Anterior cingulate cortex (tissue), 58 donors: ENCODE results near the gene DCAF5.
"Not testable (repeated sequence)": the region's sequence is repeated elsewhere in the genome, so short reads cannot be mapped to it uniquely, and the experiment has no call there.

Source experiments
- DNase-seq, 58 donors: peaks; one replicate each; lab custom pipeline; 2025; lab: John Stamatoyannopoulos, UW

The DCAF5 gene

GRCh38 chr14:69044965-69045555 is 107.9 kb downstream of the DCAF5 start:
- peak in 16 of 58 donors; percentile 6 to 58 (median 26) for DNase-seq

GRCh38 chr14:69044296-69044695 is 108.6 kb downstream of the DCAF5 start:
- DNase-seq, result no peak

- DNase-seq, result peak in 1 of 58 donors; percentile 14
Observed at GRCh38 chr14:69043596-69044260, 109.2 kb downstream of the DCAF5 start.

- DNase-seq, result peak in 8 of 58 donors; percentile 7 to 33 (median 23)
Observed at GRCh38 chr14:69042787-69043444, 110.0 kb downstream of the DCAF5 start.

- no peak for DNase-seq
Observed at GRCh38 chr14:69042299-69042698, 110.6 kb downstream of the DCAF5 start.

- no peak for DNase-seq
Observed at GRCh38 chr14:69041783-69042182, 111.1 kb downstream of the DCAF5 start.

- DNase-seq, result no peak
Observed at GRCh38 chr14:69040353-69040752, 112.6 kb downstream of the DCAF5 start.

GRCh38 chr14:69039288-69039628 is 113.7 kb downstream of the DCAF5 start:
- peak in 1 of 58 donors; percentile 3 for DNase-seq

GRCh38 chr14:69038455-69039287 is 114.2 kb downstream of the DCAF5 start:
- DNase-seq, result peak in 1 of 58 donors; percentile 12

GRCh38 chr14:69037790-69038454 is 115.0 kb downstream of the DCAF5 start:
- DNase-seq, result no peak

- no peak for DNase-seq
Observed at GRCh38 chr14:69036757-69037506, 116.0 kb downstream of the DCAF5 start.

GRCh38 chr14:69034612-69035262 is 118.2 kb downstream of the DCAF5 start:
- DNase-seq, result no peak

GRCh38 chr14:69027242-69027913 is 125.5 kb downstream of the DCAF5 start:
- no peak for DNase-seq

- no peak for DNase-seq
Observed at GRCh38 chr14:69023035-69023434, 129.9 kb downstream of the DCAF5 start.

GRCh38 chr14:69022093-69022492 is 130.8 kb downstream of the DCAF5 start:
- DNase-seq, result not testable (repeated sequence)

- DNase-seq, result no peak
Observed at GRCh38 chr14:69017706-69018105, 135.2 kb downstream of the DCAF5 start.

- DNase-seq, result peak in 7 of 58 donors; percentile 8 to 50 (median 41)
Observed at GRCh38 chr14:69014829-69015259, 138.1 kb downstream of the DCAF5 start.
